Measurements from ENCODE around the gene MT1A. TPM values are rescaled to one million over a fixed set of nuclear protein-coding genes. Genes with fewer than 3 reads are reported as not detected.

Gene MT1A
- total and polyA plus RNA-seq, 4 donors = not detected

- peaks cover 2% of the 10 kb centered on the region for H3K9me3 ChIP-seq (ENCODE audit: control insufficient read depth, insufficient read depth, low read length)
- WGBS (ENCODE audit: insufficient coverage) = 38% methylated on average over 6 of the region's 8 CpGs
Measured at GRCh38 chr16:56682703-56683397, 44.4 kb downstream of the MT1A start.

GRCh38 chr16:56683424-56684172, 45.1 kb downstream of the MT1A start:
- no peaks in the 10 kb centered on the region for H3K27me3 ChIP-seq (ENCODE audit: control insufficient read depth, insufficient read depth, low read length)
- H3K36me3 ChIP-seq (ENCODE audit: control insufficient read depth, insufficient read depth, low read length) = no peaks in the 10 kb centered on the region
- peaks cover 33% of the 10 kb centered on the region for H3K4me1 ChIP-seq (ENCODE audit: control insufficient read depth, insufficient read depth, low read length)
- 43% methylated on average over 3 of the region's 5 CpGs for WGBS (ENCODE audit: insufficient coverage)
- H3K4me3 ChIP-seq (ENCODE audit: low read depth, low read length) = no peak overlapping the region
- H3K9me3 ChIP-seq (ENCODE audit: control insufficient read depth, insufficient read depth, low read length) = peaks cover 2% of the 10 kb centered on the region
- H3K27ac ChIP-seq (ENCODE audit: low read depth, low read length) = no peak overlapping the region
- no peak for DNase-seq (ENCODE audit: low read depth in 4 of 6, low spot score in 6 of 6)

More at GRCh38 chr16:56682703-56683397, 44.4 kb downstream of the MT1A start:
- Histone ChIP-seq H3K27ac (ENCODE audit: low read depth, low read length) (no peak overlapping the region), H3K4me3 (ENCODE audit: low read depth, low read length) (peak overlapping the region; percentile 62), H3K4me1 (ENCODE audit: control insufficient read depth, insufficient read depth, low read length) (peaks cover 33% of the 10 kb centered on the region), H3K36me3 (ENCODE audit: control insufficient read depth, insufficient read depth, low read length) (no peaks in the 10 kb centered on the region), H3K27me3 (ENCODE audit: control insufficient read depth, insufficient read depth, low read length) (no peaks in the 10 kb centered on the region)
- no peak for DNase-seq (ENCODE audit: low read depth in 4 of 6, low spot score in 6 of 6)

GRCh38 chr16:56684256-56684925, 45.9 kb downstream of the MT1A start:
- 40% methylated on average over 1 of the region's 4 CpGs for WGBS (ENCODE audit: insufficient coverage)
- no peak overlapping the region for H3K4me3 ChIP-seq (ENCODE audit: low read depth, low read length)
- peaks cover 2% of the 10 kb centered on the region for H3K9me3 ChIP-seq (ENCODE audit: control insufficient read depth, insufficient read depth, low read length)

GRCh38 chr16:56684926-56685590, 46.6 kb downstream of the MT1A start:
- peaks cover 33% of the 10 kb centered on the region for H3K4me1 ChIP-seq (ENCODE audit: control insufficient read depth, insufficient read depth, low read length)
- H3K9me3 ChIP-seq (ENCODE audit: control insufficient read depth, insufficient read depth, low read length) = peaks cover 2% of the 10 kb centered on the region
- DNase-seq (ENCODE audit: low read depth in 4 of 6, low spot score in 6 of 6) = no peak
- H3K27me3 ChIP-seq (ENCODE audit: control insufficient read depth, insufficient read depth, low read length) = no peaks in the 10 kb centered on the region
- no peaks in the 10 kb centered on the region for H3K36me3 ChIP-seq (ENCODE audit: control insufficient read depth, insufficient read depth, low read length)
- no peak overlapping the region for H3K4me3 ChIP-seq (ENCODE audit: low read depth, low read length)
- WGBS (ENCODE audit: insufficient coverage) = 89% methylated on average over 4 of the region's 4 CpGs
- H3K27ac ChIP-seq (ENCODE audit: low read depth, low read length) = no peak overlapping the region

More at GRCh38 chr16:56684256-56684925, 45.9 kb downstream of the MT1A start:
- Histone ChIP-seq H3K4me1 (ENCODE audit: control insufficient read depth, insufficient read depth, low read length) (peaks cover 33% of the 10 kb centered on the region), H3K27ac (ENCODE audit: low read depth, low read length) (no peak overlapping the region), H3K36me3 (ENCODE audit: control insufficient read depth, insufficient read depth, low read length) (no peaks in the 10 kb centered on the region), H3K27me3 (ENCODE audit: control insufficient read depth, insufficient read depth, low read length) (no peaks in the 10 kb centered on the region)
- no peak for DNase-seq (ENCODE audit: low read depth in 4 of 6, low spot score in 6 of 6)

- no peak overlapping the region for H3K27ac ChIP-seq (ENCODE audit: low read depth, low read length)
- peaks cover 31% of the 10 kb centered on the region for H3K4me1 ChIP-seq (ENCODE audit: control insufficient read depth, insufficient read depth, low read length)
- DNase-seq (ENCODE audit: low read depth in 4 of 6, low spot score in 6 of 6) = no peak
- H3K9me3 ChIP-seq (ENCODE audit: control insufficient read depth, insufficient read depth, low read length) = peaks cover 2% of the 10 kb centered on the region
- H3K27me3 ChIP-seq (ENCODE audit: control insufficient read depth, insufficient read depth, low read length) = no peaks in the 10 kb centered on the region
- WGBS (ENCODE audit: insufficient coverage) = 94% methylated on average over 4 of the region's 7 CpGs
- no peaks in the 10 kb centered on the region for H3K36me3 ChIP-seq (ENCODE audit: control insufficient read depth, insufficient read depth, low read length)
- no peak overlapping the region for H3K4me3 ChIP-seq (ENCODE audit: low read depth, low read length)
Measured at GRCh38 chr16:56686758-56687157, 48.3 kb downstream of the MT1A start.

GRCh38 chr16:56688762-56689161, 50.3 kb downstream of the MT1A start:
- H3K27me3 ChIP-seq (ENCODE audit: control insufficient read depth, insufficient read depth, low read length) = no peaks in the 10 kb centered on the region
- no peak overlapping the region for H3K27ac ChIP-seq (ENCODE audit: low read depth, low read length)
- DNase-seq (ENCODE audit: low read depth in 4 of 6, low spot score in 6 of 6) = no peak
- H3K4me1 ChIP-seq (ENCODE audit: control insufficient read depth, insufficient read depth, low read length) = peaks cover 13% of the 10 kb centered on the region
- no peaks in the 10 kb centered on the region for H3K36me3 ChIP-seq (ENCODE audit: control insufficient read depth, insufficient read depth, low read length)
- H3K9me3 ChIP-seq (ENCODE audit: control insufficient read depth, insufficient read depth, low read length) = peaks cover 2% of the 10 kb centered on the region
- H3K4me3 ChIP-seq (ENCODE audit: low read depth, low read length) = no peak overlapping the region
- WGBS (ENCODE audit: insufficient coverage) = 30% methylated on average over 1 of the region's 1 CpG

- Histone ChIP-seq H3K4me1 (ENCODE audit: control insufficient read depth, insufficient read depth, low read length) (peaks cover 9% of the 10 kb centered on the region), H3K9me3 (ENCODE audit: control insufficient read depth, insufficient read depth, low read length) (peaks cover 2% of the 10 kb centered on the region), H3K27me3 (ENCODE audit: control insufficient read depth, insufficient read depth, low read length) (no peaks in the 10 kb centered on the region), H3K27ac (ENCODE audit: low read depth, low read length) (no peak overlapping the region), H3K36me3 (ENCODE audit: control insufficient read depth, insufficient read depth, low read length) (no peaks in the 10 kb centered on the region), H3K4me3 (ENCODE audit: low read depth, low read length) (no peak overlapping the region)
- no peak for DNase-seq (ENCODE audit: low read depth in 4 of 6, low spot score in 6 of 6)
- WGBS (ENCODE audit: insufficient coverage) = 82% methylated on average over 2 of the region's 3 CpGs
Measured at GRCh38 chr16:56689171-56689570, 50.7 kb downstream of the MT1A start.

All from spinal cord (tissue), 10 donors.